HG03520 (cell line): ENCODE measurements around the gene NIP7.
"Not testable (repeated sequence)": the region's sequence is repeated elsewhere in the genome, so short reads cannot be mapped to it uniquely, and the experiment has no call there.

Experiments
- ATAC-seq: cut with Tn5 transposase; IDR thresholded peaks from one replicate; pipeline ENCODE4 v1.9.1; 2021; ENCODE audit warnings: mild to moderate bottlenecking, moderate library complexity; ENCODE audit not compliant: unreplicated experiment

Gene NIP7

DNA sequence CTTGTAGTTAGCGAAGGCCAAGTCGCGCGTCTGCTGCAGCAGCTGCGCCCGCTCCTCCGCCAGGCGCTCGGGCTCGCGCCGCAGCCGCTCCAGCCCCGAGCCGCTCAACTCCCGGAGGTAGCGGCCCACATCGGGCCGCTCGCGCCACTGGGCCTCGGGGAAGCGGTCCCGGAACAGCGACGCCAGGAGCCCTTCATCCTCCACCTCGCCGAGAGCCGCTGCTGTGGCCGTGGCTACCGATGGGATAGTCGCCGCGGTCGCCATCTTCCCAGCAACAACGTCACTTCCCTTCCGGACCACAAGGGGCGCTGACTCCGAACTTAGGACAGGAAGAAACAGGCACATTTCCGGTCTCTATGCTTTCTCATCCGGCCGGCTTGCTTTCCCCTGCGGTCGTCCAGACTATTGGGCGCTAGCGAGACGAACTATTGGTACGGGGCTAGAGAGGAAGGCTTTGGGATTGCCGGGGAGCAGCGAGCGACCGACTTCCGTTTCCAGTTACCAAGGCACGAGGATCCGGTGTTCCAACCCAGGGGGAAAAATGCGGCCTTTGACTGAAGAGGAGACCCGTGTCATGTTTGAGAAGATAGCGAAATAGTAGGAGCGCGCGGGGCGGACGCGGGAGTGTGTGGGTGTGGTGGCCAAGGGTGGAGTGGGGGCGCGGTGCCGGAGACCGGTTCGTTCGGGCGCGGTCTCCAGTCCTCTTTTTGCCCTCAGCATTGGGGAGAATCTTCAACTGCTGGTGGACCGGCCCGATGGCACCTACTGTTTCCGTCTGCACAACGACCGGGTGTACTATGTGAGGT is at the start of gene NIP7, which contains the start of gene COG8:
NIP7 (plus strand) TSS at position 484 of the 806 bp plus-strand sequence; CDS start at position 542, 58 bp downstream.
COG8 (minus strand) TSS at position 276 of the 806 bp plus-strand sequence; CDS start at position 264, 12 bp downstream.
- ATAC-seq = peak; percentile 87

DNA sequence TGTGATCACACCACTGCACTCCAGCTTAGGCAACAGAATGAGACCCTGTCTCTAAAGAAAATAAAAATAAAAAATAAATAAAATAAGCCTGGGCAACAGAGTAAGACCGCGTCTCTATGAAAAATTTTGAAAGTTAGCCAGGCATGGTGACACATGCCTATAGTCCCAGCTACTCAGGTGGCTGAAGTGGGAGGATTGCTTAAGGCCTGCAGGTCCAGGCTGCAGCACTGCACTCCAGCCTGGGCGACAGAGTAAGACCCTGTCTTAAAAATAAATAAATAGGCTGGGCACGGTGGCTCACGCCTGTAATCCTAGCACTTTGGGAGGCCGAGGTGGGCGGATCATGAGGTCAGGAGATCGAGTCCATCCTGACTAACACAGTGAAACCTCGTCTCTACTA is 47.9 kb upstream of the NIP7 start:
- ATAC-seq = not testable (repeated sequence)

DNA sequence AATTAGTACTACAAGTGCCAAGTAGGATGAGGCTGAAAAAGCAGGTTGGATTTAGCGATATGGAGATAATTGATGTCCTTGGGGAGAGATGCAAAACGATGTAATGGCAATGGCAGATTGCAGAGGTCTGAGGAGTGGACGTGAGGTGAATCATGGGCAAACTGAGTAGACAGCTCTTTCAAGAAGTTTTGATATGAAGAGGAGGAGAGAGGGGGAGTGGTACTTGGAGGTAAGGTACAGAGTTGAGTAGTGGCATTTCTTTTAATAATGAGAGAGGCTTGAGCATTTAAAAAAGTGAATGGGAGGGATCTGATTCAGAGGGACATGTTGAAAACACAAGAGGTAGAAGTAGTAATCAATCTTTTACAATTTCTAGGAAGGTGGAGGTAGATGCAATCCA is 46.2 kb upstream of the NIP7 start:
- no peak for ATAC-seq

DNA sequence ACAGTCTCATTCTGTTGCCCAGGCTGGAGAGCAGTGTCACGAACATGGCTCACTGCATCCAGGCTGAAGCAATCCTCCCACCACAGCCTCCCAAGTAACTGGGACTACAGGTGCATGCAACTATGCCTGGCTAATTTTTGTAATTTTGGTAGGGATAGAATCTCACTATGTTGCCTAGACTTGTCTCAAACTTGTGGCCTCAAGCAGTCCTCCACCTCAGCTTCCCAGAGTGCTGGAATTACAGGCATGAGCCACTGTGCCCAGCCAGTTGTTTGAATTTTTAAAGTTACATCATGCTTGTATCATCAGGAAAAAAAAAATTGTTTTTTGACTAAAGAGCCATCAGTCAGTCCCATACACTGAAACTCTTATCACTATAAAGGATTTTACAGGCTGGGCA is 45.5 kb upstream of the NIP7 start:
- ATAC-seq = no peak

DNA sequence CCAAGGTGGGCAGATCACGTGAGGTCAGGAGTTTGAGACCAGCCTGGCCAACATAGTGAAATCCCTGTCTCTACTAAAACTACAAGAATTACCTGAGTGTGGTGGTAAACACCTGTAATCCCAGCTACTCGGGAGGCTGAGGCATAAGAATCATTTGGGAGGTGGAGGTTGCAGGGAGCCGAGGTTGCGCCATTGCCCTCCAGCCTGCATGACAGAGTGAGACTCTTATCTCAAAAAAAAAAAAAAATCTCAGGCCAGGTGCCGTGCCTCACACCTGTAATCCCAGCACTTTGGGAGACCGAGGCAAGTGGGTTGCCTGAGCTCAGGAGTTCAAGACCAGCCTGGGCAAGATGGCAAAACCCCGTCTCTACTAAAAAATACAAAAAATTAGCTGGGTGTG is 42.8 kb upstream of the NIP7 start:
- not testable (repeated sequence) for ATAC-seq

DNA sequence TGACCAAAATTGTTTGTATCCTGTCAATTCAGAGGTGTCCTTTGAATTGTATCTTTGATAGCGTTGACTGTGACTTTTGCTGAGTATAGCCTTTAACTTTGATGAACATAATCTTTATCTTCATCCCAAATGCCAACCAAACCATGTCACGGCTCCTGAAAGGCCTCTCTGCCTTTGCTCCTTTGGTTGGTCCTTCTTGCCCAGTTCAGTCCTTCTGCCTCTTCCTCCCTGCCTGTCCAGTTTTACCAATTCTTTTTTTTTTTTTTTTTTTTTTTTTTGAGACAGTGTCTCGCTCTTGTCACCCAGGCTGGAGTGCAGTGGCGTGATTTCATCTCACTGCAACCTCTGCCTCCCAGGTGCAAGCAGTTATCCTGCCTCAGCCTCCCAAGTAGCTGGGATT is 41.3 kb upstream of the NIP7 start:
- no peak for ATAC-seq

DNA sequence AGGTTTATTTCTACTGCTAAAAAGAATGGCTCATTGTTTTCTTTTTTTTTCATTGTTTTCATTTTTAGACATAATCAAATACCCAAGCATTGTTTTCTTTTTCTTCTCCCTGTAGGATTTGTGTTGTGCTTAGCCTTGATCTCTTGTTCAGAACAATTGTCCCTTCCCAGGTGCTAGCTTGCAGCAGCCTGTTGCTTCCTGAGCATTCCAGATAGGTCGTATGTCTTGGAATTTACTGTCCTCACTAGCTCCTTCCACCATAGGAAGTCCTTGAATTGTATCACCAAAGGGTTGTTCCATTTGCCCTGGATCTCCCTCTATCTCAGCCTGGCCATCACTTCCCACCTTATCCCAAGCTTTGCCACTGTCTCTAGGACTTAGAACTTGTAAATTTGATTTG is 38.4 kb upstream of the NIP7 start:
- ATAC-seq = no peak

DNA sequence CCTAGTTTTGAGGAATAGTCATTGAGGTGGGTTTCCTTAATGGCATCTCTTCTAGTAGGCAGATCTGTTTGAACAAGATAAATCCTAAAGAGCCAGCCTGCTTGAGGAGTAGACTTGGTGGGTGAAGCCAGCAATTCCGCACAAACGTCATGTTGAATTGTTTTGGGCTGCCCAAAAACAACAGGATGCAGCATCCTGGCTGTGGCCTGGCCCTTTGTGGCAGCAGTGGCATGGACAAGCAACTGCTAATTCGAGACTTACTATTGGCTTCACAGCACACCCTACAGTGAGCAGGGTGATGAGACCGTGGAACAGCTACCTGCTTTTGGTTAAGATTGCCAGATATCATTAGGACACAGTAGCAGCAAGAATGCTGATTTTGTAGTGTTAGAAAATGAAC is 37.7 kb upstream of the NIP7 start:
- no peak for ATAC-seq

DNA sequence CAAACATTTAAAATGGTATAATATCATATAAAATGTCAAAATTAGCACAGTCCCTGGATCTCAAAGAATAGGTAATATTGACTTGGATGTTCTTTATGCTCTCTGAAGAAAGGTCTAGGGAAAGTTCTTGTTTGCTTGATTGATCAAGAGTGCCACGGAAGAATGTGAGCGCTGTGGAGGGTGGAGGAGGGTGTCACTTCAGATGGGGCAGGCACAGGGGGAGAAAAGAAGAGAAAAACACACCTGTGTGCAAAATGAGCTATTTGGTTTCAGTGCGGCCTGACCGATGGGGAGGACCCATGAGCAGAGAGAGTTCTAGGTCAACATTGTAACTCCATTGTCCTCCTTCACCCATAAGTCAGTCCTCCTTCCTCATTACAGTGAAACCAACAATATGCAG is 37.3 kb upstream of the NIP7 start:
- ATAC-seq = no peak

DNA sequence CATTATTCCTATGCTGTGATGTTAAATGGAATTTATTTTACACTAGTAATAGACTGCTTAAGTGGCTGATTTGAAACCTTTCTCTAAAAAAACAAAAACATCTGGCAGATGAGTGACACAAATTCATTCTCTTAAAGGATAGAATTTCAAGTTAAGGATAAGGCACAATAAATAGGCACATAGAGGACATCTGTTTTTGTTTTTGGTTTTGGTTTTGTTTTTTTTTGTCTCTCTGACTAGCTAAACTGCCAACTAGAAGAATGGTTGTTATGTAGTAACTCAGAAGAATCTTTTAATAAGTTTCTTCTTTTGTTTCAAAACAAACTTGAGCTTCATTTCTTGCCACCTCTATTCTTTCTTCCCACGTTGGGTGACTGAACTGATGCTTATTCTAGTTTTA is 33.5 kb upstream of the NIP7 start:
- no peak for ATAC-seq

DNA sequence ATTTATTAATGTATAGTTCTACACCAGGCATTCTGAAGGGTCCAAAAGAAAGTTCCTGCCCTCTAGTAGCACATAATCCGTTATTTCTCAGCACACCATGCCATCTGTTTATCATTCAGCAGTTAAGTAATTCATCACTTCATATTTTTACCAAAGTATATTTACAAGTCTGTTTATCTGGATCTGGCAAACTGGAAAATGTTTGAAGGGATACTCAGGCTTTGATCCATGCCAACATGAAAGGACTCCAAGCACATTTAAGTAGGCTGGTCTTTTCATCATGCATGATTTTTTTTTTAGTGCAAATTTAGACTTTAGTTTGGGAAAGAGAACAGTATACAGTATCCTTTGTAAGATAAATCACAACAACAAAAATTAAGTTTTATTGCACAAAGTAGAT is 32.5 kb upstream of the NIP7 start:
- no peak for ATAC-seq

DNA sequence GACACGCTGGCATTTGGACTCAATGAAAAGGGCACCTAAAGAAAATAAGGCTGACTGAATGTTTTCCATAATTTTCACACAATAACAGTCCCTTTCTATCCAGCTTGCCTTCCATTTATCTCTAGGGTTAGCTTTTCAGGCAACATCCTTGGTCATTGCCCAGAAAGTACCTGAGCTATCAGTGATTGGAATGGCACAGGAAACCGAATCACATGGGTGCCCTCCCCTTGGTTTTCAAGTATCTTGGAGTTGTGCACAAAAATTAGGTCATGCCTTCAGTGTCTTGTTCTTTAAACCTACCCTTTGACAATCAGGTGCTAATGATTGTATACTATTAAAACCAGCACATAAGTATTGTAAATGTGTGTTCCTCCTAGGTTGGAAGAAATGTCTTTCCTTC is 31.7 kb upstream of the NIP7 start:
- ATAC-seq = no peak

DNA sequence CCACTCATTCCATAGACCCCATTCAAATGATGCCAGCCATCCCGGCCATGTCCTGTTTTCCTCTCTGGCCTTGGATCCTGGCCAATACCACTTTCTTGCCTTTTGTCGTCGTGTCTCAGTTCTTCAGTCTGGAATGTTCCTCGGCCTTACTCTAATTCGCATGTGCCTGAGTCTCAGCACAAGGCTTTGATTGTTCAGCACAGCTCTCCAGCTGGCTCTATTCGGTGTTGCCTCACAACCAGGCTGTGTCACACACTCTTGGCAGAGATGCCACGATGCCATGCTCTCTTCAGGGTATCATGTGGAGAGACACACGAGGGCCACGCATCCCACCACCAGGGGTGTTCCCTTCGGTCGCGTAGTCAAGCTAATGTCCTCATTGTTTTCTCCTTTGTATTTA is 30.3 kb upstream of the NIP7 start:
- ATAC-seq = no peak

DNA sequence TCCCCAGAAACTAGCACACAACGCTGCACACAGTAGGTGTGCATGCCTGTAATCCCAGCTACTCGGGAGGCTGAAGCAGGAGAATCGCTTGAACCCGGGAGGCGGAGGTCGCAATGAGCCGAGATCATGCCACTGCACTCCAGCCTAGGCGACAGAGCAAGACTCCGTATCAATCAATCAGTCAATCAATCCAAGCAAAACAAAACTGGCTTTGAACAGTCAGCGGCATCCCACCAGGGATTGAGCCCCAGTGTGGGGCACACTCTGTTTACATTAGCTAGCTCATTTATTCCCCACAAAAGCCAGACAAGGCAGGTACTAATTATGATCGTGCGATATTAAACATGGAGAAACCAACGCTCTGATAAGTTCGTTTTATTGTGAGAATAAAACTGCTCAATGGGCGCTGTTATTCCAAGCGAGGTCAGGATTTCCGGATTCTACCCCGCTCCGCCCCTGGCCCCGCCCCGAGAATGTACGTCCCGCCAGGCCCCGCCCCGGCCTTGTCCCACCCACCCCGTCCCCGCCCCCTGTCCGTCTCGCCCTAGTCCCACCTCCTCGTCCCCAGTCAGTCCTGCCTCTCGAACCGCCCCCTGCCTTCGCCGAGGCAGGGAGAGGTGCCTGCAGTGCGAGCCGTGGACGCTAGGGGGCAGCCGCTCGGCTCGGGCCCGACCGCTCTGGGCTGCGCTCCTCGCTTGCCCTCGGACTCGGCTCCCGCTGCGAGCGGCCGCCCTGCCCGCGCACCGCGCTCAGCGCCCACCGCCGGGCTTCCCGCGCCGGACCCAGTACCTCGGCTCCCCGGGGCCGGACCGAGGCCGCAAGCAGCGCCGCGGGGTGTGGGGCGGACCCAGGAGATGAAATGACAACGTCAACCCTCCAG is 28.7 kb upstream of the NIP7 start, which contains the start of gene VPS4A:
VPS4A (plus strand) TSS at position 698 of the 880 bp plus-strand sequence; CDS start at position 860, 162 bp downstream.
- ATAC-seq = peak; percentile 91

DNA sequence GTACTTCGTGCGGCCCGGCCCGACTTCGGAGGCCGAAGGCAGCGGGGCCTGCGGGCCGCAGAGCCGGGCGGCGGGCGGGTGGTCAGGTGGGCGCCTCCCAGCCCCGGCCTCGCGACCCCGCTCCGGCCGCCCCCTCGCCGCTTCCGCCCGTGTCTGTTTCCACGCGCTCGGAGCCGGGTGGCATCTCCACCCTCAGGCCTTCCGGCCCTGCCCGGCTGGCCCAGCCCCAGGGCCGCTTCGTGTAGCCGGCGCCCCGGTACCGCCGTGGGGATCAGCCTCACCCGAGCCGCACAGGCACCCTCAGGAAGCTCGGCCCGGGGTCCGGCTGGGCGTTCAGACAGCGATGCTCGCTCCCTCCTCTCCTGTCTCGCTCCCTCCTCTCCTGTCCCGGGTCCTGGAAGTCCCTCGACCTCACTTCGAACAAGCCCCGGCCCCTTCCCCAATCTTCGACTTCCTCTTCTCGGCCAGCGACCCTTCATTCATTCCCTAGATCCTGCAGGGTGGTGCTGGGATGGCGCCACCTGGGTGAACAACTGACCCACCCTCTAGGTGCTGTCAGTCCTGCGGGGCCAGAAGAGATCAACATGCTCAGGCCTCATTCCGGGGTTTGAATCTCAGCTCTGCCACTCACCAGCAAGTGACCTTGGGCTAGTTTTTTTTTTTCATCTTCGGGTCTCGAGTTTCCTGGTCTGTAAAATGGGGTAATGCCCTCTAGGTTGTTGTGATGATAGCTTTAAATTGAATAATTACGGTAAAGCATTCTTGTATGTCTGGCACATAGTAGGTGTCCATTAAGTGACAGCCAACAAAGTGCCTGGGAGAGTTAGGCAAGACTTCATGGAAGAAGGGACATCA is 27.8 kb upstream of the NIP7 start:
- peak; percentile 34 for ATAC-seq

DNA sequence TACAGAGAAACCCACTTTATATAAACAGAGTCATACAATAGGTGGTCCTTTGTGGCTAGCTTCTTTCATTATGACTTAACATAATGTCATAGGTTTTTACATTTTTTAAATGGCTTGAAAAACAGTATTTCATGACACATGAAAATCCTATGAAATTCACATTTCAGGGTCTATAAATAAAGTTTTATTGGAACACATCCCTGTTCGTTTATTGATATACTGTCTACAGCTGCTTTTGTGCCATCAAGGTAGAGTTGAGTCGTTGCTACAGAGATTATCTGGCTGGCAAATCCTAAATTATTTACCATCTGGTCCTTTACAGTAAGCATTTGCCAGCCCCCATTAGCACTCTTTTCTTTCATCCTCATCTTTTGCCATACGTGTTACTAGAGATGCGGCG is 26.1 kb upstream of the NIP7 start:
- ATAC-seq = no peak

DNA sequence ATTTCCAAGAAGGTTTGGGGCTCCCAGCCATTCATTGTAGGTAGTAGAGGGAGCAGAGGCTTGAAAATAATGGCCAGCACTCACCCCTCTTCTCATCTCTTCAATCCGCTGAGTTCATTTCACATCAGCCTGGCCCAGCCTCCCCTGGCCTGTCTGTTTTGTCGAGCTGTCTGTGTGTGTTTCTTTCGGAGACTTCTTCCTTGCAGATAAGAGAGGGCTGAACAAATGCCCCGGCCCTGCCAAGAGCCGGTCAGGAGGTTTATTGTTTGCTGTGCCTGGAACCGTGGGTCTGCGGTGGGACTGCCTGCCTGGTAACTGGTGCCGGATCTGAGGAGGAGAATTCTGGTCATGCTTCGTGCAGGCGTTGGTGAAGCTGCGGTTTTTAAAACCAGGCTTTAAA is 25.0 kb upstream of the NIP7 start:
- no peak for ATAC-seq

DNA sequence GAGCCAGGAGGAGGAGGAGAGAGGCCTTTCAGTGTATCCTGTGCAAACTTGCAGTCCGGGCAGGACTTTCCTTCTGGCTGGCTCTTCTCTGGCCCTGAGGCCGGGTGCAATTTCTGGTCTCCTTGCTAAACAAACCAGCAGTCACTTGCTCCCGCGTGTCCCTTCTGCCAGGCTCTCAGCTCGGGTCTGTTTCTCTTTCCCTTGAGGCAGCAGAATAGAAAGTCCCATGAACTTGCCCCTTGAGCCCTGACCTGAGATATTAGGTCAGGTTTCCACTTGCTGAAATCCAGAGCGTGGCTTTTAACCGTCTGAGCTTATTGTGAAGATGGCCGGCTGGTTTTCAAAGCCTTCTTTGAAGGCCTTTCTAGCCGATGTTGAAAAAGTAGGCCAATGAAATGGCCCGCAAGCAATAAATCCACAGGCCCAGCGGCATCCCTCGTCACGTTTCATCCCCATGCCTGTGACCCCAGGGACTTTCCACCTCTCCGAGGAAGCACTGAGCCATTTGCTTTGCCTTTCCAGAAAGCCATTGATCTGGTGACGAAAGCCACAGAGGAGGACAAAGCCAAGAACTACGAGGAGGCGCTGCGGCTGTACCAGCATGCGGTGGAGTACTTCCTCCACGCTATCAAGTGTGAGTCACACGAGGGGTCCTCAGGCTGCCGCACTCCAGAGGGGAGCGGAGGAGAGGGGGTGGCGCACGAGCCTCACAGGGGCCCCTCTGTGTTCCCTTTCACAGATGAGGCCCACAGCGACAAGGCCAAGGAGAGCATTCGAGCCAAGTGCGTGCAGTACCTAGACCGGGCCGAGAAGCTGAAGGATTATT is 23.9 kb upstream of the NIP7 start:
- ATAC-seq = no peak

DNA sequence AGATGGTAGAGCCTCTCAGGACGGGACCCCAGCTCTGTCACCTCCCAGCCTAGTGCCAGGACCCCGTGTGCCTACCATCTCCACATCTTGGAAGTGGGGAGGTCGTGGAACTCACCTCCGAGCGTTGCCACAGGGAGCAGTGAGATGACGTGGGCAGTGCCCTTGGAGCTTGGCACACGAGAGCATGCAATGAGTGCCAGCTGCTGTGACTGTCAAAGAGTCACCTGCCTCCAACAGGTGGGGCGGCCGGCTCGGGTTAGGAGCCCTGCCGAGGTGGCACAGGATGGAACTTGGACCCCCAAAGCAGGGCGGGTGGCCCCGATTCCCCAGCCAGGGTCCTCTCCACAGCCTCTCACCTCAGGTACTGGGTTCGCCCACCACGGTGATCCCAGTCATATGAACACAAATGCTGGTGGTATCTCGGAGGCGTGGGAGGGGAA is 23.0 kb upstream of the NIP7 start:
- ATAC-seq = no peak
